ENCODE measurements around the gene IFNG-AS1. TPM values are rescaled to one million over a fixed set of nuclear protein-coding genes. Genes with fewer than 3 reads are reported as not detected.

The IFNG-AS1 gene
- total RNA-seq, 1 experiment from 2014 or later = not detected

GRCh38 chr12:68038650-68039049, 49.4 kb downstream of the IFNG-AS1 start:
- intact Hi-C loops (cut with micrococcal nuclease; ENCODE audit: unreplicated experiment) = loop anchor here (5.0 kb wide), 1 partner anchor 119 kb away; the partner anchor contains the start of gene IFNG
- Histone ChIP-seq H3K27me3 (replicated peaks; ENCODE audit: insufficient read depth, low read depth, low read length, poor library complexity) (no peaks in the 10 kb centered on the region), H3K9me3 (ENCODE audit: low read depth, low read length, poor library complexity, severe bottlenecking) (no peaks in the 10 kb centered on the region), H3K4me3 (ENCODE audit: low read depth, low read length, poor library complexity, severe bottlenecking) (no peak overlapping the region), H3K4me1 (ENCODE audit: insufficient read depth, low read length, poor library complexity, severe bottlenecking) (no peaks in the 10 kb centered on the region), H3K27ac (ENCODE audit: low read depth, low read length, poor library complexity, severe bottlenecking) (no peak overlapping the region), H3K36me3 (ENCODE audit: insufficient read depth, low read length, poor library complexity, severe bottlenecking) (no peaks in the 10 kb centered on the region)
- no TSS peak for BruUV-seq (replicated peaks)
- TF ChIP-seq CTCF (conservative IDR thresholded peaks at IDR 0.05; ENCODE audit: low read depth, low read length) = no peak
- no peak for TF ChIP-seq EZH2 (IDR thresholded peaks at IDR 0.05; ENCODE audit: borderline replicate concordance, low read depth, low read length, poor library complexity, severe bottlenecking)
- no peak for DNase-seq (ENCODE audit: low spot score)
- ChIA-PET CTCF (no interaction called here), POLR2A (ENCODE audit: low non-redundant PET) (no interaction called here)

GRCh38 chr12:68040450-68041075, 51.3 kb downstream of the IFNG-AS1 start:
- POLR2A ChIA-PET (ENCODE audit: low non-redundant PET) = no interaction called here
- no peaks in the 10 kb centered on the region for H3K4me1 ChIP-seq (ENCODE audit: insufficient read depth, low read length, poor library complexity, severe bottlenecking)
- H3K27ac ChIP-seq (ENCODE audit: low read depth, low read length, poor library complexity, severe bottlenecking) = no peak overlapping the region
- DNase-seq (ENCODE audit: low spot score) = peak; percentile 78
- BruUV-seq (replicated peaks) = no TSS peak
- H3K36me3 ChIP-seq (ENCODE audit: insufficient read depth, low read length, poor library complexity, severe bottlenecking) = no peaks in the 10 kb centered on the region
- intact Hi-C loops (cut with micrococcal nuclease; ENCODE audit: unreplicated experiment) = loop anchor here (5.0 kb wide), 2 partner anchors 277 to 683 kb away; no protein-coding TSS in a partner anchor
- H3K9me3 ChIP-seq (ENCODE audit: low read depth, low read length, poor library complexity, severe bottlenecking) = no peaks in the 10 kb centered on the region
- no peak overlapping the region for H3K4me3 ChIP-seq (ENCODE audit: low read depth, low read length, poor library complexity, severe bottlenecking)
- H3K27me3 ChIP-seq (replicated peaks; ENCODE audit: insufficient read depth, low read depth, low read length, poor library complexity) = no peaks in the 10 kb centered on the region
- CTCF ChIA-PET = interaction anchor here (0.6 to 1.0 kb wide), 7 partner anchors 37 to 642 kb away, joined by 3 to 16 read pairs (median 4); no protein-coding TSS in a partner anchor
- TF ChIP-seq EZH2 (IDR thresholded peaks at IDR 0.05; ENCODE audit: borderline replicate concordance, low read depth, low read length, poor library complexity, severe bottlenecking) = no peak
- peak; percentile 92 for TF ChIP-seq CTCF (conservative IDR thresholded peaks at IDR 0.05; ENCODE audit: low read depth, low read length)

GRCh38 chr12:68042212-68042699, 53.0 kb downstream of the IFNG-AS1 start:
- TF ChIP-seq EZH2 (IDR thresholded peaks at IDR 0.05; ENCODE audit: borderline replicate concordance, low read depth, low read length, poor library complexity, severe bottlenecking) (no peak), CTCF (conservative IDR thresholded peaks at IDR 0.05; ENCODE audit: low read depth, low read length) (no peak)
- CTCF ChIA-PET = interaction anchor here (0.6 kb wide), 1 partner anchor 40 kb away, joined by 3 read pairs; no protein-coding TSS in a partner anchor

More at GRCh38 chr12:68042212-68042699, 53.0 kb downstream of the IFNG-AS1 start:
- Histone ChIP-seq H3K27me3 (replicated peaks; ENCODE audit: insufficient read depth, low read depth, low read length, poor library complexity) (no peaks in the 10 kb centered on the region), H3K36me3 (ENCODE audit: insufficient read depth, low read length, poor library complexity, severe bottlenecking) (no peaks in the 10 kb centered on the region), H3K27ac (ENCODE audit: low read depth, low read length, poor library complexity, severe bottlenecking) (no peak overlapping the region), H3K4me1 (ENCODE audit: insufficient read depth, low read length, poor library complexity, severe bottlenecking) (no peaks in the 10 kb centered on the region), H3K9me3 (ENCODE audit: low read depth, low read length, poor library complexity, severe bottlenecking) (no peaks in the 10 kb centered on the region), H3K4me3 (ENCODE audit: low read depth, low read length, poor library complexity, severe bottlenecking) (no peak overlapping the region)
- no peak for DNase-seq (ENCODE audit: low spot score)
- POLR2A ChIA-PET (ENCODE audit: low non-redundant PET) = no interaction called here
- intact Hi-C loops (cut with micrococcal nuclease; ENCODE audit: unreplicated experiment) = loop anchor here (5.0 kb wide), 2 partner anchors 275 to 685 kb away; no protein-coding TSS in a partner anchor
- no TSS peak for BruUV-seq (replicated peaks)
